GM19468 (cell line): ENCODE results near the gene PLEKHG4.

Experiments
- ATAC-seq: cut with Tn5 transposase; IDR thresholded peaks from one replicate; pipeline ENCODE4 v1.9.1; 2021; ENCODE audit warnings: mild to moderate bottlenecking, moderate library complexity, moderate number of reproducible peaks; ENCODE audit not compliant: unreplicated experiment; ENCODE audit errors: extremely low read depth

The PLEKHG4 gene

GRCh38 chr16:67279296-67280089 is at the start of gene PLEKHG4:
TSS of gene PLEKHG4 (plus strand) at chr16:67279532. CDS start at chr16:67280045, 513 bp downstream.
- ATAC-seq, result peak; percentile 71

GRCh38 chr16:67229906-67230808 is 49.2 kb upstream of the PLEKHG4 start:
- ATAC-seq, result no peak

GRCh38 chr16:67230809-67231660 is 48.3 kb upstream of the PLEKHG4 start:
- ATAC-seq, result no peak

- no peak for ATAC-seq
Observed at GRCh38 chr16:67233596-67233995, 45.7 kb upstream of the PLEKHG4 start.

- ATAC-seq, result no peak
Observed at GRCh38 chr16:67234180-67234597, 45.1 kb upstream of the PLEKHG4 start.

- no peak for ATAC-seq
Observed at GRCh38 chr16:67235816-67236562, 43.3 kb upstream of the PLEKHG4 start.

- no peak for ATAC-seq
Observed at GRCh38 chr16:67236563-67237395, 42.6 kb upstream of the PLEKHG4 start.

- ATAC-seq, result no peak
Observed at GRCh38 chr16:67237396-67238277, 41.7 kb upstream of the PLEKHG4 start.

GRCh38 chr16:67238278-67238575 is 41.1 kb upstream of the PLEKHG4 start:
- ATAC-seq, result no peak

GRCh38 chr16:67238806-67239470 is 40.4 kb upstream of the PLEKHG4 start:
- ATAC-seq, result no peak

- ATAC-seq, result no peak
Observed at GRCh38 chr16:67240506-67240905, 38.8 kb upstream of the PLEKHG4 start.

GRCh38 chr16:67241008-67241900 is 38.1 kb upstream of the PLEKHG4 start:
- ATAC-seq, result no peak

GRCh38 chr16:67242138-67242730 is 37.1 kb upstream of the PLEKHG4 start:
- ATAC-seq, result no peak

GRCh38 chr16:67243481-67243880 is 35.9 kb upstream of the PLEKHG4 start:
- no peak for ATAC-seq

GRCh38 chr16:67244387-67245185 is 34.7 kb upstream of the PLEKHG4 start:
- no peak for ATAC-seq
